Activated CD8-positive, alpha-beta memory T cell treated with anti-CD3 and anti-CD28 coated beads, Interleukin-2, amount 50 U/mL, for 4 hours (primary cell): ENCODE results near the gene SMS.
A peak's percentile ranks its signal among the peaks of the same experiment; 100 is the strongest.
"Not testable (repeated sequence)": the region's sequence is repeated elsewhere in the genome, so short reads cannot be mapped to it uniquely, and the experiment has no call there.

Source experiments
- DNase-seq: peaks from one replicate; pipeline ENCODE4 v3.0.0-alpha.2; 2020

SMS gene

DNA sequence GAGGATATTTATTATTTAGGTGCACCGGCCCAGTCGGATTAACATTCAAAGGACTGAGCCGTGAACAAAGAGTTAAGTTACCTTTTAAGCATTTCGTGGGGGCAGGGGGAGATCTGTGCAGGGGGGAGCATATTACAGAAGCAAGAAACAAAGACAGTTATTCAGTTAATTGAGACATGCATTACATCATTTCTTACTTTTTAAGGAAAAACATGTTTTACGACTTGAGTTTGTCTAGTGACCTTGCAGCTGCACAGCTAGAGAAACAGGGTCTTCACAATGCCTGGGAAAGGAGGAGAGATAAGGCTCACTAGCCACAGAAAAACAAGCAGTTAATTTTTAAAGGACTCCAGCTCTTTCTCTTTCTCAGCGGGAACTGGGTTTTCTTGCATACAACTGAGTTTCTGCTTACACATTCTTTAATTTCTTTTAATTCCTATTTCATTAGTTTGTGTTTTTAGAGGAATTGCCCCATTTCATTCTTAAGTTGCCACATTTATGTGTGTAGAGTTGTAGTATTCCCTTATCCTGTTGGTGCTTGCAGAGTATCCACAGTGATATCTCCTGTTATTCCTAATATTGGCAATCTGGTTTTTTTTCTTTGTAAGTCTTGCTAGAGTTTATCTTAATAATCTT, 12.8 kb downstream of the SMS start:
- not testable (repeated sequence) for DNase-seq

- no peak for DNase-seq
Measured at GRCh38 chrX:21955403-21956189, 15.1 kb downstream of the SMS start.

- no peak for DNase-seq
Measured at GRCh38 chrX:21956783-21957182, 16.3 kb downstream of the SMS start.

DNA sequence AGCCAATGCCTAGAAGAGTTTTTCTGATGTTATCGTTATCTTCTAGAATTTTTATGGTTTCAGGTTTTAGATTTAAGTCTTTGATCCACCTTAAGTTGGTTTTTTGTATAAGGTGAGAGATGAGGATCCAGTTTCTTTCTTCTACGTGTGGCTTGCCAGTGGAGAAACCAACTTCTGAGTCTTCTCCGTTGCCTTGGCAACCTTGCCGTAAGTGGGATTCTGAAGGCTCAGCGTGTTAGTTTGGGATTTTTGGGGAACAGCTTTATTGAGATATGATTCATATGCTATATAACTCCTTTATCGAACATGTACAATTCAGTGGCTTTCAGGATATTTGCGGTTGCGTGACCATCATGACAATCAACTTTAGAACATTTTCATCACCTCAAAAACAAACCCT, 17.7 kb downstream of the SMS start:
- DNase-seq = no peak

DNA sequence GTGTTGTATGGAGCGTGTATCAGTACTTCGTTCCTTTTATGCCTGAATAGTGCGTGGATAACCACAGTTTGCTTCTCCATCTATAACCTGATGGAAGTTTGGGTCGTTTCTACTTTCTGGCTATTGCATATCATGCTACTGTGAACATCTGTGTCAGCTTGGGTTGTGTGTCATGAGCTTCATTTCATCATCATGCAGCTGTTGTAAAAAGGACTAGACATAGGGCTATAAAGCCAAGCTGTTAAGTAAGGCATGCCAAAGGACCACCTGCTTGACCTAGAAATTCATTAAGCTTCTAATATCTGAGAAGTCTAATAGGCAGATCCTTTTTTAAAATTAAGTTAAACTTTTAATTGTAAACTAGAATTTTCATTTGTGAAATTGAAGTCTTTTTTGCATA, 18.4 kb downstream of the SMS start:
- DNase-seq = no peak

- DNase-seq = no peak
Measured at GRCh38 chrX:21959362-21960051, 19.0 kb downstream of the SMS start.

- no peak for DNase-seq
Measured at GRCh38 chrX:21960569-21961541, 20.3 kb downstream of the SMS start.

- no peak for DNase-seq
Measured at GRCh38 chrX:21962361-21962760, 21.9 kb downstream of the SMS start.

DNA sequence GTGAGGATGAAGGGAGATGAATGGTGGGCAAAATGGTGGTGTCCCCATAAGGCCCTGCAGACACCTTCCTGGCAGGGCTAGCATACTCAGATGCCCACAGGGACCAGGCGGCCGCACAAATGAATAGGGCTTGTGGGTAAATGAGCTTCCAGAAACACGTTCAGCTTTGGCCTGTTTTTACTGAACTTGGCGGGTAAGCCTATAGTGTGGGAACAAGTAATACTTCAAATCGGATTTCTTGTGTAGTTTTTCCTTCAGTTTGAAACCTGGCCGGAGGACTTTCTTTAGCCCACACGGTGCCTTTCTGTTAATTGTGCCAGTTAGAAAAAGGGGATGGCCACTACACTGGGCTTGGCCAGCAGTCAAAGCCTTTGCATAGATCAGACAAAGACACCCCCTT, 22.8 kb downstream of the SMS start:
- DNase-seq = no peak

DNA sequence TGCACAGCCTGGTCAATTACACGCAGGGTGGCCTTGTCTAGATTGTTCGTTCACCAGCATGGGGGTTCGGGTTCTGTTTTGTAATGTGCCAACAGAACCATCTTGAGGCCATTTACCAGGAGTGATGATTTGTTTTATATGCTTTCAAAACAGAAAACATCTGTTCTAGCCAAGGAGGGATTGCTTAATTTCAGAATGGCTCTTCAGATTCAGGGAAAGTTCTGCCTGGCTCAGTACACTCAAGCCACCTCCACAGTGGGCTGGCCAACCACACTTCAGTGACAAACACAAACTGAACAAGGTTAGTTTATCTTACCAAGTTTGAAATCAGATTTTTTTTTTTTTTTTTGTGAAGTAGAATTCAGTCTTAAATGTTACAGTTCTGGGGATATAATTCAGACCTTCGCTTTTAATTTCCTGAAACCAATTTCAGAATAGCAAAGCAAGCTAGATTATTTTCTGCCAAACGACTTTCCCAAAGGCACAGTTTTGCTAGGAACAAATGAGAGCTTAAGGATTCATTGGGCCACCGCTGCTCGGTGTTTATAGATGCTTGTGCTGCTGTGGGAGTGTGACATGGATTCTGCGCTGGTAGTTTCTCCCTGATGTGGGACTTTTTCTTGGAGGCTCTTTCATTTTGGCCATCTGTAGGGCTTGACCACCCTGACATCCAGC, 23.4 kb downstream of the SMS start:
- DNase-seq = no peak

DNA sequence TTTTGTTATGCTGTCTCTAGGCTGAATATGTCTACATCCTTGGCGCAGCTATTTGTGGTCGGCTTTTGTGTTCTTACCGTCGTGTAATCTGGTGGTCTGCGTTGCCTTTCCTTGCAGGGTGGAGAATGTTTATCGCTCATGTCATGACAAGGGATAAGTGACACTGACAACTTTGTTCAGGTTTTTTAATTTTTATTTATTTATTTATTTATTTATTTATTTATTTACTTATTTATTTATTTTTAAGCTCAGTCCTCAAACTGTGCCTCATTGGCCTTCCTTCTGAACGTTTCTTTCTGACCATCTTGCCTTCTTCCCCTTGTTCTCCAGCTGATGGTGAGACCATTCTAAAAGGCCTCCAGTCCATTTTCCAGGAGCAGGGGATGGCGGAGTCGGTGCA, 26.4 kb downstream of the SMS start:
- DNase-seq = no peak

- no peak for DNase-seq
Measured at GRCh38 chrX:21968333-21968732, 27.8 kb downstream of the SMS start.

GRCh38 chrX:21970326-21970725, 29.8 kb downstream of the SMS start:
- no peak for DNase-seq

DNA sequence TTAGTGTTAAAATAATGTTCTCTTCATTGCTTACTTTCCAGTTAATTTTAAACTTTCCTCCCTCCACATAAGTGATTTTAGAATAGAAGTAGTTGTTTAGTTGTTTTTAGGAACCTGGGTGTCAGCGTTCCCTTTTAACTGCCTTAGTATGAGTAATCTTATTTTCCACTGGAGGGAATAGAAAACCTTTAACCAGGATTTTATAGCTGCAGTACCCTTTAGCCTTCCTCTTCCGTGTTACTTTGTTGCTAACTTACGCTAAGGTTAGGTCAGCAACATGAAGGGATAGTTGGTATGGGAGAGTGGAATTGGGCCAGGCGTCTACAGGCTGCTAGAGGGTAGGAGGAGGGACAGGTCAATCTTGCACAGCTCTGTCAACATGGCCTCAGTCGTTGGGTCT, 31.5 kb downstream of the SMS start:
- no peak for DNase-seq

DNA sequence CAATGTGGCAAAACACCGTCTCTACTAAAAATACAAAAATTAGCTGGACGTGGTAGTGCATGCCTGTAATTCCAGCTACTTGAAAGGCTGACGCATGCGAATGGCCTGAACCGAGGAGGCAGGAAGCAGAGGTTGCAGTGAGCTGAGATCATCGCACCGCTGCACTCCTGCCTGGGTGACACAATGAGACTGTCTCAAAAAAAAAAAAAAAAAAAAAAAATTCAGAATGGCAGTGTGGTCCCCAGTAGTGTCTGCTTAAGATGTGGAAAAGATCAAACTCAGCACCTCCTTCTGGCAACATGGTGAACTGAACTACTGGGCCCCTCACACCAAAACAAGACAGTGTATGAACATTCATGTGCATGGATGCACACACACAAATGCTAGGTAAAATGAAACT, 32.2 kb downstream of the SMS start:
- DNase-seq = peak; percentile 44

GRCh38 chrX:21973321-21974010, 33.0 kb downstream of the SMS start:
- DNase-seq = no peak

- no peak for DNase-seq
Measured at GRCh38 chrX:21974011-21974385, 33.5 kb downstream of the SMS start.

- DNase-seq = no peak
Measured at GRCh38 chrX:21975242-21975641, 34.7 kb downstream of the SMS start.

DNA sequence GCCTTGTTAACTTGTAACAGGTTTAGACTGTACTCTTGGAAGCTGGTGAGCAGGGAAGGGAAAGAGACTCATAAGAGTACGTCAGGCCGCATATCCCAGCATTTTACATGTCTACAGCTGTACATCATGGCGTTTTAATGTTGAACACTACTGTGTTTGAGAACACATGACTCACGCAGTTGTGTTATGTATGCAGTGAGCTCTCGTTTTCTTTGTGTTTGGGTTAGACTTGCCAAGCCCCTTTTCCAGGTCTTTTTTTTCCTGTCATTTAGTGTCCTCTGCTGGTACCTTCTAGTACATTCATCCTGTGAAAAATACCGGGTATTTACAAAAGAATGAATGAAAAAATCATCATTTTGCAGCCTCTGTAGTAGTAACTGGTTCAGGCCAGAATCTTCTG, 35.3 kb downstream of the SMS start:
- no peak for DNase-seq

GRCh38 chrX:21978346-21978745, 37.8 kb downstream of the SMS start:
- no peak for DNase-seq

- no peak for DNase-seq
Measured at GRCh38 chrX:21982311-21982710, 41.8 kb downstream of the SMS start.

- peak; percentile 69 for DNase-seq
Measured at GRCh38 chrX:21985332-21985777, 44.8 kb downstream of the SMS start.
